Liver (tissue), 9 donors: ENCODE data around the gene AKR1D1. TPM values are rescaled to one million over a fixed set of nuclear protein-coding genes. Genes with fewer than 3 reads are reported as not detected.

Experiments
- DNase-seq: peaks from one replicate; pipeline ENCODE4 v3.0.0-alpha.2; 2017; ENCODE audit warnings: low spot score
- H3K27ac ChIP-seq, 2 donors: one replicate each; pipeline ENCODE4 v1.7.0; 2013; ENCODE audit warnings: inconsistent platforms in 2 of 2, low read length in 2 of 2, control low read depth in 1 of 2, low read depth in 1 of 2, mild to moderate bottlenecking in 1 of 2
- H3K27me3 ChIP-seq, 4 donors: one replicate each; pipeline versions ENCODE4 v1.6.1 to v1.7.0; 2013; ENCODE audit warnings: low read length in 3 of 4, inconsistent platforms in 1 of 4, mild to moderate bottlenecking in 1 of 4, moderate library complexity in 1 of 4; ENCODE audit not compliant: control insufficient read depth in 4 of 4, insufficient read depth in 4 of 4
- H3K36me3 ChIP-seq, 4 donors: one replicate each; pipeline versions ENCODE4 v1.6.1 to v1.7.0; 2013; ENCODE audit warnings: low read length in 3 of 4, mild to moderate bottlenecking in 3 of 4, low read depth in 1 of 4, moderate library complexity in 1 of 4; ENCODE audit not compliant: control insufficient read depth in 4 of 4, insufficient read depth in 3 of 4
- H3K4me1 ChIP-seq, 4 donors: one replicate each; pipeline versions ENCODE4 v1.6.1 to v1.7.0; 2013; ENCODE audit warnings: low read length in 3 of 4, mild to moderate bottlenecking in 3 of 4, moderate library complexity in 1 of 4; ENCODE audit not compliant: control insufficient read depth in 4 of 4, insufficient read depth in 4 of 4
- H3K4me3 ChIP-seq, 3 donors: one replicate each; pipeline versions ENCODE4 v1.6.1 to v1.7.0; 2013; ENCODE audit warnings: low read length in 3 of 3, control low read depth in 1 of 3, low read depth in 1 of 3, mild to moderate bottlenecking in 1 of 3
- H3K9ac ChIP-seq, 2 donors: one replicate each; pipeline ENCODE4 v1.7.0; 2013; ENCODE audit warnings: low read length in 2 of 2, mild to moderate bottlenecking in 2 of 2, moderate library complexity in 2 of 2, control low read depth in 1 of 2, low read depth in 1 of 2
- H3K9me3 ChIP-seq, 4 donors: one replicate each; pipeline versions ENCODE4 v1.6.1 to v1.7.0; 2013; ENCODE audit warnings: low read length in 3 of 4; ENCODE audit not compliant: control insufficient read depth in 4 of 4
- ATF3 ChIP-seq: IDR thresholded peaks from 2 replicates; pipeline ENCODE4 v1.6.1; 2016; ENCODE audit warnings: antibody characterized with exemption
- EGR1 ChIP-seq, 2 donors: IDR thresholded peaks; 2 replicates each; pipeline ENCODE4 v1.6.1; 2016 to 2018; ENCODE audit warnings: antibody characterized with exemption in 2 of 2, low read depth in 2 of 2
- FOXA1 ChIP-seq: IDR thresholded peaks from 2 replicates; pipeline ENCODE4 v1.6.1; 2016; ENCODE audit warnings: antibody characterized with exemption
- FOXA2 ChIP-seq: IDR thresholded peaks from 2 replicates; pipeline ENCODE4 v1.6.1; 2016; ENCODE audit warnings: antibody characterized with exemption
- GABPA ChIP-seq, 2 donors: IDR thresholded peaks in 1 of 2; conservative IDR thresholded peaks in 1 of 2; 2 replicates each; pipeline ENCODE4 v1.6.1; 2016; ENCODE audit warnings: antibody characterized with exemption in 2 of 2, mild to moderate bottlenecking in 1 of 2, moderate library complexity in 1 of 2
- HNF4A ChIP-seq, 2 donors: conservative IDR thresholded peaks; 2 replicates each; pipeline ENCODE4 v1.6.1; 2016; ENCODE audit warnings: antibody characterized with exemption in 2 of 2, mild to moderate bottlenecking in 2 of 2
- JUND ChIP-seq, 2 donors: IDR thresholded peaks; 2 replicates each; pipeline ENCODE4 v1.6.1; 2016; ENCODE audit warnings: antibody characterized with exemption in 2 of 2
- REST ChIP-seq: IDR thresholded peaks from 2 replicates; pipeline ENCODE4 v1.6.1; 2016; ENCODE audit warnings: antibody characterized with exemption, mild to moderate bottlenecking
- RXRA ChIP-seq, 2 donors: IDR thresholded peaks; 2 replicates each; pipeline ENCODE4 v1.6.1; 2017 to 2018; ENCODE audit warnings: antibody characterized with exemption in 2 of 2, mild to moderate bottlenecking in 1 of 2
- SP1 ChIP-seq: IDR thresholded peaks from 2 replicates; pipeline ENCODE4 v1.6.1; 2018; ENCODE audit warnings: antibody characterized with exemption, mild to moderate bottlenecking
- YY1 ChIP-seq: IDR thresholded peaks from 2 replicates; pipeline ENCODE4 v1.6.1; 2016; ENCODE audit warnings: antibody characterized with exemption, mild to moderate bottlenecking
- WGBS: extraction: QIAGEN DNeasy Blood & Tissue Kit; methylation state at CpG from one replicate; pipeline ENCODE4 v1.1.7; 2013; 5-methylcytosine and 5-hydroxymethylcytosine counted together
- polyA plus RNA-seq, 2 donors: library from polyadenylated mRNA; stranded (reverse) in 1 of 2; unstranded in 1 of 2; fragments of 200-250 nt in 1 of 2; fragments of >200 nt in 1 of 2; fragmentation: Nextera tagmentation in 1 of 2; extraction: Ambion mirVana in 1 of 2; gene quantifications; one replicate each; pipeline versions ENCODE4 v1.2.1 to v1.2.3, GENCODE V29; 2013 to 2015
- total RNA-seq, 2 donors: library from RNA; depleted of rRNA; stranded (reverse); fragments of >200 nt; gene quantifications; one replicate each; pipeline ENCODE4 v1.2.3, GENCODE V29; 2014
- TF ChIP-seq, protein P1 (sequence below): fragments of 150-350 bp; IDR thresholded peaks from 2 replicates; pipeline ENCODE4 v1.5.1; 2017; ENCODE audit warnings: improper control_type of control experiment, low read depth, low read length; ENCODE audit not compliant: missing input control
- donor health status: healthy.
- donor health status: healthy.
- donor health status: healthy.
- donor health status: healthy.
- donor health status: healthy.

AKR1D1 gene
- total and polyA plus RNA-seq, 4 donors: 18.6 to 93.9 (median 31.9) TPM

DNA sequence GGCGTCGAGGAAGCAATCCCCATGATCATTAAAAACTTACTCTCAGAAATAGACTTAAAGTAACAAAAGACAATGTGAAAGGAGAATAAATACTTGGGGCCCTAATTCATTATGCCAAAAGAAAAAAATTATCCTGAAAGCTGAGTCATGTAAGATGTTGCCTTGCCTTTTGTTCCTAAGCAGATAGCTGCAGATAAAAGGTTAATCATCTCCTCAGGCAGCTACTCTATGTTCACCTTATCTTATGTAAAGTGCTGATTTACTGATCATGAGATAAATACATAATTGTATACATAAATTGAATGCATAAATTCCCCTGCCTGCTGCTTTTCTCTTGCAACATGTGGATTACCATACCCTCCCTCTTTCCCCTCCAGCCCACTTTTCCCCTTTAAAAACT is 46.3 kb upstream of the AKR1D1 start:
- Histone ChIP-seq H3K27ac (no peak overlapping the region), H3K9me3 (no peaks in the 10 kb centered on the region), H3K27me3 (no peaks in the 10 kb centered on the region), H3K9ac (no peak overlapping the region), H3K4me3 (no peak overlapping the region), H3K36me3 (no peaks in the 10 kb centered on the region), H3K4me1 (peaks cover 0 to 7% (median 0%) of the 10 kb centered on the region in 4 donors)
- 97% methylated on average over 2 of the region's 2 CpGs for WGBS
- no peak for DNase-seq
- TF ChIP-seq FOXA1 (no peak), REST (no peak), FOXA2 (no peak), ATF3 (no peak), YY1 (no peak), EGR1 (IDR thresholded peaks at IDR 0.05; ENCODE audit: low read depth in 2 of 2) (no peak), HNF4A (conservative IDR thresholded peaks at IDR 0.05) (no peak)
- TF ChIP-seq, protein P1, sequence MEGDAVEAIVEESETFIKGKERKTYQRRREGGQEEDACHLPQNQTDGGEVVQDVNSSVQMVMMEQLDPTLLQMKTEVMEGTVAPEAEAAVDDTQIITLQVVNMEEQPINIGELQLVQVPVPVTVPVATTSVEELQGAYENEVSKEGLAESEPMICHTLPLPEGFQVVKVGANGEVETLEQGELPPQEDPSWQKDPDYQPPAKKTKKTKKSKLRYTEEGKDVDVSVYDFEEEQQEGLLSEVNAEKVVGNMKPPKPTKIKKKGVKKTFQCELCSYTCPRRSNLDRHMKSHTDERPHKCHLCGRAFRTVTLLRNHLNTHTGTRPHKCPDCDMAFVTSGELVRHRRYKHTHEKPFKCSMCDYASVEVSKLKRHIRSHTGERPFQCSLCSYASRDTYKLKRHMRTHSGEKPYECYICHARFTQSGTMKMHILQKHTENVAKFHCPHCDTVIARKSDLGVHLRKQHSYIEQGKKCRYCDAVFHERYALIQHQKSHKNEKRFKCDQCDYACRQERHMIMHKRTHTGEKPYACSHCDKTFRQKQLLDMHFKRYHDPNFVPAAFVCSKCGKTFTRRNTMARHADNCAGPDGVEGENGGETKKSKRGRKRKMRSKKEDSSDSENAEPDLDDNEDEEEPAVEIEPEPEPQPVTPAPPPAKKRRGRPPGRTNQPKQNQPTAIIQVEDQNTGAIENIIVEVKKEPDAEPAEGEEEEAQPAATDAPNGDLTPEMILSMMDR: no peak

- no peak overlapping the region for H3K4me3 ChIP-seq
- H3K4me1 ChIP-seq: peaks cover 0 to 3% (median 0%) of the 10 kb centered on the region in 4 donors
- no peaks in the 10 kb centered on the region for H3K27me3 ChIP-seq
- no peak for DNase-seq
- H3K27ac ChIP-seq: no peak overlapping the region
- no peak overlapping the region for H3K9ac ChIP-seq
- no peaks in the 10 kb centered on the region for H3K9me3 ChIP-seq
- TF ChIP-seq SP1: no peak
- no peak for TF ChIP-seq FOXA2
- no peak for TF ChIP-seq ATF3
- TF ChIP-seq, protein P1: no peak
- TF ChIP-seq RXRA (IDR thresholded peaks at IDR 0.05): no peak
- TF ChIP-seq JUND (IDR thresholded peaks at IDR 0.05): peak in 1 of 2 donors; percentile 9
- TF ChIP-seq GABPA (IDR thresholded peaks at IDR 0.05 in 1 of 2, conservative IDR thresholded peaks at IDR 0.05 in 1 of 2): no peak
- no peaks in the 10 kb centered on the region for H3K36me3 ChIP-seq
- WGBS: 91% methylated on average over 7 of the region's 7 CpGs
Observed at GRCh38 chr7:138030679-138031351, 45.4 kb upstream of the AKR1D1 start.
